GM23338 (cell line): ENCODE measurements around the gene ZNF101. TPM values are rescaled to one million over a fixed set of nuclear protein-coding genes. Genes with fewer than 3 reads are reported as not detected.

ENCODE experiments used
- ATAC-seq: fragments of 200-7000 bp; cut with Tn5 transposase; 3 replicates; pipeline ENCODE4 v1.9.1; 2020
- DNase-seq: peaks from one replicate; pipeline ENCODE4 v3.0.0-alpha.2; 2015; ENCODE audit warnings: low spot score
- H2AFZ ChIP-seq: fragments of 200-600 bp; sonication (generic); 2 replicates; pipeline ENCODE4 v1.8.0; 2016; ENCODE audit warnings: antibody characterized with exemption, mild to moderate bottlenecking, moderate library complexity
- H3F3A ChIP-seq: fragments of 200-600 bp; sonication (generic); replicated peaks from 2 replicates; pipeline ENCODE4 v1.8.0; 2017; ENCODE audit warnings: antibody characterized with exemption, mixed run types, low read depth
- H3K27ac ChIP-seq: fragments of 200-600 bp; sonication (generic); 2 replicates; pipeline ENCODE4 v1.6.1; 2016; ENCODE audit warnings: low read depth
- H3K27me3 ChIP-seq: fragments of 200-600 bp; sonication (generic); 2 replicates; pipeline ENCODE4 v1.8.0; 2016; ENCODE audit warnings: mild to moderate bottlenecking, mixed run types, moderate library complexity; ENCODE audit not compliant: insufficient read depth
- H3K36me3 ChIP-seq: fragments of 200-600 bp; sonication (generic); 2 replicates; pipeline ENCODE4 v1.8.0; 2016; ENCODE audit warnings: mild to moderate bottlenecking; ENCODE audit not compliant: insufficient read depth
- H3K4me1 ChIP-seq: fragments of 200-600 bp; sonication (generic); 2 replicates; pipeline ENCODE4 v1.8.0; 2016; ENCODE audit warnings: mild to moderate bottlenecking, moderate library complexity; ENCODE audit not compliant: insufficient read depth
- H3K4me2 ChIP-seq: fragments of 200-600 bp; sonication (generic); 2 replicates; pipeline ENCODE4 v1.7.1; 2017; ENCODE audit warnings: mixed run types
- H3K4me3 ChIP-seq: fragments of 200-600 bp; sonication (generic); 2 replicates; pipeline ENCODE4 v1.6.1; 2016; ENCODE audit warnings: mixed run types
- H3K79me2 ChIP-seq: fragments of 200-600 bp; sonication (generic); replicated peaks from 2 replicates; pipeline ENCODE4 v1.8.0; 2017; ENCODE audit warnings: mild to moderate bottlenecking; ENCODE audit not compliant: insufficient read depth
- H3K9me2 ChIP-seq: fragments of 200-600 bp; sonication (generic); 2 replicates; pipeline ENCODE4 v1.8.0; 2017; ENCODE audit not compliant: insufficient read depth
- H4K20me1 ChIP-seq: fragments of 200-600 bp; sonication (generic); replicated peaks from 2 replicates; pipeline ENCODE4 v1.8.0; 2017; ENCODE audit warnings: mild to moderate bottlenecking; ENCODE audit not compliant: insufficient read depth
- H3K27ac Mint-ChIP-seq: 2 replicates; pipeline ENCODE4 v1.8.0; 2020; ENCODE audit warnings: inconsistent platforms, mild to moderate bottlenecking, moderate library complexity, mixed read lengths
- H3K27me3 Mint-ChIP-seq: 3 replicates; pipeline ENCODE4 v1.8.0; 2022; ENCODE audit warnings: low read depth, mild to moderate bottlenecking, moderate library complexity, mixed read lengths, inconsistent platforms; ENCODE audit not compliant: insufficient read depth, poor library complexity
- H3K36me3 Mint-ChIP-seq: 3 replicates; pipeline ENCODE4 v1.8.0; 2021; ENCODE audit warnings: low read depth, mild to moderate bottlenecking, inconsistent platforms, moderate library complexity, mixed read lengths
- H3K4me1 Mint-ChIP-seq: 3 replicates; pipeline ENCODE4 v1.8.0; 2020; ENCODE audit warnings: mild to moderate bottlenecking, inconsistent platforms, mixed read lengths
- H3K4me3 Mint-ChIP-seq: 3 replicates; pipeline ENCODE4 v1.8.0; 2021; ENCODE audit warnings: moderate library complexity, mild to moderate bottlenecking, inconsistent platforms, mixed read lengths
- H3K9me3 Mint-ChIP-seq: 3 replicates; pipeline ENCODE4 v1.8.0; 2020; ENCODE audit warnings: moderate library complexity, mild to moderate bottlenecking, inconsistent platforms, mixed read lengths
- CREB1 ChIP-seq: fragments of 250-450 bp; sonication (Bioruptor Pico); IDR thresholded peaks from 2 replicates; pipeline ENCODE4 v1.5.0; 2020; ENCODE audit warnings: low read depth, mild to moderate bottlenecking, moderate library complexity
- CTCF ChIP-seq, 2 experiments: fragments of 200-600 bp in 1 of 2; sonication (generic) in 1 of 2; conservative IDR thresholded peaks; 2 replicates each; pipeline versions ENCODE4 v1.5.1 to v1.6.1; 2016 to 2017; ENCODE audit warnings: antibody characterized with exemption in 2 of 2, low read depth in 2 of 2, mild to moderate bottlenecking in 2 of 2, moderate library complexity in 1 of 2
- ETS1 ChIP-seq: IDR thresholded peaks from 2 replicates; pipeline ENCODE4 v1.6.1; 2016; ENCODE audit warnings: antibody characterized with exemption
- EZH2phosphoT487 ChIP-seq: fragments of 200-600 bp; sonication (generic); IDR thresholded peaks from one replicate; pipeline ENCODE4 v1.8.1; 2018; ENCODE audit warnings: antibody characterized with exemption; ENCODE audit not compliant: unreplicated experiment
- JUNB ChIP-seq: IDR thresholded peaks from one replicate; pipeline ENCODE4 v1.6.1; 2016; ENCODE audit warnings: antibody characterized with exemption; ENCODE audit not compliant: unreplicated experiment
- NANOG ChIP-seq: IDR thresholded peaks from 2 replicates; pipeline ENCODE4 v1.6.1; 2016; ENCODE audit warnings: antibody characterized with exemption, borderline replicate concordance
- POLR2AphosphoS5 ChIP-seq: IDR thresholded peaks from 2 replicates; pipeline ENCODE4 v1.6.1; 2016; ENCODE audit warnings: antibody characterized with exemption, low read depth
- STAT1 ChIP-seq: IDR thresholded peaks from one replicate; pipeline ENCODE4 v1.6.1; 2016; ENCODE audit warnings: antibody characterized with exemption; ENCODE audit not compliant: unreplicated experiment
- ZNF114 ChIP-seq: fragments of 250-450 bp; sonication (Bioruptor Pico); IDR thresholded peaks from 2 replicates; pipeline ENCODE4 v1.5.0; 2020; ENCODE audit warnings: mild to moderate bottlenecking, moderate library complexity
- ZNF331 ChIP-seq: fragments of 250-450 bp; sonication (Bioruptor Pico); IDR thresholded peaks from 2 replicates; pipeline ENCODE4 v1.5.0; 2020; ENCODE audit warnings: low read depth, mild to moderate bottlenecking, moderate library complexity
- polyA plus RNA-seq: library from polyadenylated mRNA; unstranded; fragments of >200 nt; fragmentation: Nextera tagmentation; extraction: Ambion mirVana; gene quantifications from 2 replicates; pipeline ENCODE4 v1.2.1, GENCODE V29; 2016
- total RNA-seq: library from RNA; depleted of rRNA; stranded (reverse); fragments of >200 nt; shearing (Covaris generic); gene quantifications from 2 replicates; pipeline ENCODE4 v1.2.3, GENCODE V29; 2014
- TF ChIP-seq, protein P1 (sequence below): IDR thresholded peaks from one replicate; pipeline ENCODE4 v1.6.1; 2018; ENCODE audit warnings: antibody characterized with exemption; ENCODE audit not compliant: unreplicated experiment

Gene ZNF101
- total and polyA plus RNA-seq, 2 experiments from 2014 or later = 46.4 to 47.9 TPM

DNA sequence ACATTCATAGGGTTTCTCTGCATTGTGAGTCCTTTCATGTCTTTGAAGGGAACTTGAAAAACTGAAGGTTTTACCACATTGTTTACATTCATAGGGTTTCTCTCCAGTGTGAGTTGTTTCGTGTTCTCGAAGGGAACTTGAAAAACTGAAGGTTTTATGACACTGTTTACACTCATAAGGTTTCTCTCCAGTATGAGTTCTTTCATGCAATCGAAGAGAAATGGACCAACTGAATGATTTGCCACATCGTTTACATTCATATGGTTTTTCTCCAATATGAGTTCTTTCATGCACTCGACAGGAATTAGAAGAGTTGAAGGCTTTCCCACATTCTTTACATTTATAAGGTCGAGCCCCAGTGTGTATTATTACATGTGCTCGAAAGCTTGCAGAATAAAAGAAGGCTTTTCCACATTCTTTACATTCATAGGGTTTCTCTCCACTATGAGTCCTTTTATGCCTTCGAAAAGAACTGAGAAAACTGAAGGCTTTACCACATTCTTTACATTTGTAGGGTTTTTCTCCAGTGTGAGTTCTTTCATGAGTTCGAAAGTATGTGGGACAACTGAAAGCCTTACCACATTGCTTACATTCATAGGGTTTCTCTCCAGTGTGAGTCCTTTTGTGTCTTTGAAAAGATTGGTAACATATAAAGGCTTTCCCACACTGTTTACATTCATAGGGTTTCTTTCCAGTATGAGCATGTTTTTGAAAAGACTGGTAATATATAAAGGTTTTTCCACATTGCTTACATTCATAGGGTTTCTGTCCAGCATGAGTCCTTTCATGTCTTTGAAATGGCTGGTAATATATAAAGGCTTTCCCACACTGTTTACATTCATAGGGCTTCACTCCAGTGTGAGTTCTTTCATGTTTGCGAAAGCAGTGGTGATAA is 43.5 kb downstream of the ZNF101 start:
- peaks cover 2% of the 10 kb centered on the region for H3K27me3 Mint-ChIP-seq
- no peak overlapping the region for H2AFZ ChIP-seq
- H4K20me1 ChIP-seq = no peaks in the 10 kb centered on the region
- no peak overlapping the region for H3K27ac Mint-ChIP-seq
- H3K4me3 Mint-ChIP-seq = no peak overlapping the region
- peaks cover 9% of the 10 kb centered on the region for H3F3A ChIP-seq
- no peaks in the 10 kb centered on the region for H3K4me1 ChIP-seq
- peaks cover 98% of the 10 kb centered on the region for H3K36me3 Mint-ChIP-seq
- peaks cover 22% of the 10 kb centered on the region for H3K79me2 ChIP-seq
- DNase-seq = peak; percentile 5
- H3K9me3 Mint-ChIP-seq = peaks cover 99% of the 10 kb centered on the region
- H3K9me2 ChIP-seq = no peaks in the 10 kb centered on the region
- TF ChIP-seq STAT1 (no peak), EZH2phosphoT487 (no peak), POLR2AphosphoS5 (no peak), CTCF (conservative IDR thresholded peaks at IDR 0.05; ENCODE audit: low read depth in 2 of 2) (no peak), CREB1 (CRISPR knock-in tag) (no peak), NANOG (no peak), ZNF114 (no peak), ETS1 (no peak), ZNF331 (CRISPR knock-in tag) (no peak), JUNB (no peak)
- TF ChIP-seq, protein P1, sequence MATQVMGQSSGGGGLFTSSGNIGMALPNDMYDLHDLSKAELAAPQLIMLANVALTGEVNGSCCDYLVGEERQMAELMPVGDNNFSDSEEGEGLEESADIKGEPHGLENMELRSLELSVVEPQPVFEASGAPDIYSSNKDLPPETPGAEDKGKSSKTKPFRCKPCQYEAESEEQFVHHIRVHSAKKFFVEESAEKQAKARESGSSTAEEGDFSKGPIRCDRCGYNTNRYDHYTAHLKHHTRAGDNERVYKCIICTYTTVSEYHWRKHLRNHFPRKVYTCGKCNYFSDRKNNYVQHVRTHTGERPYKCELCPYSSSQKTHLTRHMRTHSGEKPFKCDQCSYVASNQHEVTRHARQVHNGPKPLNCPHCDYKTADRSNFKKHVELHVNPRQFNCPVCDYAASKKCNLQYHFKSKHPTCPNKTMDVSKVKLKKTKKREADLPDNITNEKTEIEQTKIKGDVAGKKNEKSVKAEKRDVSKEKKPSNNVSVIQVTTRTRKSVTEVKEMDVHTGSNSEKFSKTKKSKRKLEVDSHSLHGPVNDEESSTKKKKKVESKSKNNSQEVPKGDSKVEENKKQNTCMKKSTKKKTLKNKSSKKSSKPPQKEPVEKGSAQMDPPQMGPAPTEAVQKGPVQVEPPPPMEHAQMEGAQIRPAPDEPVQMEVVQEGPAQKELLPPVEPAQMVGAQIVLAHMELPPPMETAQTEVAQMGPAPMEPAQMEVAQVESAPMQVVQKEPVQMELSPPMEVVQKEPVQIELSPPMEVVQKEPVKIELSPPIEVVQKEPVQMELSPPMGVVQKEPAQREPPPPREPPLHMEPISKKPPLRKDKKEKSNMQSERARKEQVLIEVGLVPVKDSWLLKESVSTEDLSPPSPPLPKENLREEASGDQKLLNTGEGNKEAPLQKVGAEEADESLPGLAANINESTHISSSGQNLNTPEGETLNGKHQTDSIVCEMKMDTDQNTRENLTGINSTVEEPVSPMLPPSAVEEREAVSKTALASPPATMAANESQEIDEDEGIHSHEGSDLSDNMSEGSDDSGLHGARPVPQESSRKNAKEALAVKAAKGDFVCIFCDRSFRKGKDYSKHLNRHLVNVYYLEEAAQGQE = no peak
- H3K27ac ChIP-seq = no peak overlapping the region
- no peak for ATAC-seq
- H3K27me3 ChIP-seq = no peaks in the 10 kb centered on the region
- peaks cover 65% of the 10 kb centered on the region for H3K36me3 ChIP-seq
- no peaks in the 10 kb centered on the region for H3K4me1 Mint-ChIP-seq
- H3K4me2 ChIP-seq = no peak overlapping the region
- H3K4me3 ChIP-seq = no peak overlapping the region; the same call in 1 of the 2 replicates
